Kidney (tissue), 14 donors: ENCODE results near the gene RGS6. TPM values are rescaled to one million over a fixed set of nuclear protein-coding genes. Genes with fewer than 3 reads are reported as not detected.

Experiments
- DNase-seq, 5 donors: peaks; one replicate each; pipeline ENCODE4 v3.0.0-alpha.2; 2013 to 2020
- FAIRE-seq: peaks from 2 replicates; lab custom pipeline; 2012; peaks lifted over from hg19 to GRCh38; lab: Jason Lieb, UNC
- H3K27ac ChIP-seq, 2 donors: one replicate each; pipeline ENCODE4 v1.7.0; 2013; ENCODE audit warnings: low read depth in 2 of 2, low read length in 2 of 2, inconsistent platforms in 1 of 2
- H3K27me3 ChIP-seq: one replicate; pipeline ENCODE4 v1.7.1; 2013; ENCODE audit warnings: low read length, inconsistent platforms; ENCODE audit not compliant: control insufficient read depth, insufficient read depth
- H3K36me3 ChIP-seq, 3 donors: one replicate each; pipeline versions ENCODE4 v1.7.0 to v1.7.1; 2013; ENCODE audit warnings: low read length in 3 of 3, control low read depth in 1 of 3, inconsistent platforms in 1 of 3; ENCODE audit not compliant: insufficient read depth in 3 of 3, control insufficient read depth in 2 of 3
- H3K4me1 ChIP-seq, 3 donors: one replicate each; pipeline versions ENCODE4 v1.7.0 to v1.7.1; 2013; ENCODE audit warnings: low read length in 3 of 3, inconsistent platforms in 1 of 3, low read depth in 1 of 3; ENCODE audit not compliant: control insufficient read depth in 2 of 3, insufficient read depth in 2 of 3
- H3K4me3 ChIP-seq, 3 donors: one replicate each; pipeline versions ENCODE4 v1.7.0 to v1.8.1; 2013; ENCODE audit warnings: low read length in 3 of 3, control low read depth in 1 of 3, inconsistent platforms in 1 of 3
- H3K9ac ChIP-seq, 3 donors: one replicate each; pipeline versions ENCODE4 v1.7.0 to v1.7.1; 2013; ENCODE audit warnings: low read length in 3 of 3, control low read depth in 1 of 3, inconsistent platforms in 1 of 3
- H3K9me3 ChIP-seq, 3 donors: one replicate each; pipeline versions ENCODE4 v1.7.0 to v1.7.1; 2013; ENCODE audit warnings: low read length in 3 of 3, control low read depth in 1 of 3, inconsistent platforms in 1 of 3; ENCODE audit not compliant: control insufficient read depth in 2 of 3, insufficient read depth in 1 of 3
- intact Hi-C: fragments of 100-400 bp; cut with DNase I; formaldehyde crosslinking; loops from one replicate; pipeline ENCODE4 v1.11.1; 2022
- polyA plus RNA-seq: library from polyadenylated mRNA; stranded (reverse); fragments of 350-450 nt; fragmentation: Illumina TruSeq; extraction: RNeasy Lipid Tissue Mini Kit (QIAGEN cat#74804); gene quantifications from one replicate; pipeline ENCODE4 v1.2.3, GENCODE V29; 2014; ENCODE audit warnings: low read depth, low replicate concordance; ENCODE audit not compliant: insufficient read depth
- total RNA-seq: library from RNA; stranded (reverse); fragmentation: NEBNext Ultra II Directional; extraction: Animal tissue kit (Norgen Biotek cat#: 25700); gene quantifications from one replicate; pipeline ENCODE4 v1.2.1, GENCODE V29; 2021
- TF ChIP-seq, protein P1 (sequence below): IDR thresholded peaks from 3 replicates; pipeline ENCODE4 v1.5.1; 2012; ENCODE audit warnings: mild to moderate bottlenecking, moderate library complexity, borderline replicate concordance; ENCODE audit not compliant: insufficient read depth; ENCODE audit errors: extremely low read depth
- donor health status: control.
- donor health status: control.
- donor health status: control.
- donor health status: control.
- donor health status: control.
- donor health status: DM: yes; HTN: yes; CAD: no.
- donor health status: Normal renal cell carcinoma (clear cell type).

RGS6 gene
- total and polyA plus RNA-seq, 2 donors from 2014 or later = 1.1 to 1.4 TPM

GRCh38 chr14:72237722-72238666 is 305.8 kb downstream of the RGS6 start:
- DNase-seq (no peak), FAIRE-seq (no peak)
- Histone ChIP-seq H3K27me3 (no peaks in the 10 kb centered on the region), H3K4me1 (no peaks in the 10 kb centered on the region), H3K27ac (no peak overlapping the region), H3K36me3 (no peaks in the 10 kb centered on the region), H3K4me3 (no peak overlapping the region), H3K9me3 (no peaks in the 10 kb centered on the region), H3K9ac (no peak overlapping the region)
- intact Hi-C loops = no loop called here
- TF ChIP-seq, protein P1, sequence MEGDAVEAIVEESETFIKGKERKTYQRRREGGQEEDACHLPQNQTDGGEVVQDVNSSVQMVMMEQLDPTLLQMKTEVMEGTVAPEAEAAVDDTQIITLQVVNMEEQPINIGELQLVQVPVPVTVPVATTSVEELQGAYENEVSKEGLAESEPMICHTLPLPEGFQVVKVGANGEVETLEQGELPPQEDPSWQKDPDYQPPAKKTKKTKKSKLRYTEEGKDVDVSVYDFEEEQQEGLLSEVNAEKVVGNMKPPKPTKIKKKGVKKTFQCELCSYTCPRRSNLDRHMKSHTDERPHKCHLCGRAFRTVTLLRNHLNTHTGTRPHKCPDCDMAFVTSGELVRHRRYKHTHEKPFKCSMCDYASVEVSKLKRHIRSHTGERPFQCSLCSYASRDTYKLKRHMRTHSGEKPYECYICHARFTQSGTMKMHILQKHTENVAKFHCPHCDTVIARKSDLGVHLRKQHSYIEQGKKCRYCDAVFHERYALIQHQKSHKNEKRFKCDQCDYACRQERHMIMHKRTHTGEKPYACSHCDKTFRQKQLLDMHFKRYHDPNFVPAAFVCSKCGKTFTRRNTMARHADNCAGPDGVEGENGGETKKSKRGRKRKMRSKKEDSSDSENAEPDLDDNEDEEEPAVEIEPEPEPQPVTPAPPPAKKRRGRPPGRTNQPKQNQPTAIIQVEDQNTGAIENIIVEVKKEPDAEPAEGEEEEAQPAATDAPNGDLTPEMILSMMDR = no peak

GRCh38 chr14:72243309-72244293 is 311.4 kb downstream of the RGS6 start:
- intact Hi-C loops = no loop called here
- TF ChIP-seq, protein P1 = no peak
- H3K9ac ChIP-seq = no peak overlapping the region
- DNase-seq = peak in 1 of 5 donors; percentile 26
- peaks cover 0 to 4% (median 0%) of the 10 kb centered on the region in 3 donors for H3K9me3 ChIP-seq
- no peaks in the 10 kb centered on the region for H3K4me1 ChIP-seq
- FAIRE-seq = no peak
- H3K36me3 ChIP-seq = no peaks in the 10 kb centered on the region
- H3K27me3 ChIP-seq = no peaks in the 10 kb centered on the region
- no peak overlapping the region for H3K27ac ChIP-seq
- no peak overlapping the region for H3K4me3 ChIP-seq

DNA sequence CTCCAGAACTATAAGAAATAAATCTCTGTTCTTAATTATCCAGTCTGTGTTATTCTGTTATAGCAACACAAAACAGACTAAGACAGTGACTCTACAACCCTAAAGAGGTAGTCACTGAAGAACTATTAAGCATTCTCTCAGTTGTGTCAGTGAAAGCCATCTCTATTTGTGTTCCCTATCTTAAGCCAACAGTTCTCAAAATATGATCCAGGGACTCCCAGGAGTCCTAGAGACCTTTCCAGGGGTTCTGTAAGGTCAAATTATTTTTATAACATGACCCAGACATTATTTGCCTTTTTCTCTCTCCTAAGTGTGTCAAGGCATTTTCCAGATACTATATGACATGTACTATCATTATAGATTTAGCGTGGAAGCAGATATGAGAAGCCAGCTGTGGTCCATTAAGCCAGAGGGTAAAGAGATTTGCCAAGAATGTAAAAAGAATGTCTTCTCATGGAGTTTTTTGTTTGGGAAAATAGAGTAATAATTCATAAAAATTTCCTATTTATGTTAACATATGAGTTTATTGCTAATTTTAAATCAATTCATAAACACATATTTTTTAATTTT is 315.8 kb downstream of the RGS6 start:
- DNase-seq = peak in 1 of 5 donors; percentile 29
- TF ChIP-seq, protein P1 = no peak
- intact Hi-C loops = no loop called here

More for the DNA sequence above, 315.8 kb downstream of the RGS6 start:
- Histone ChIP-seq H3K4me3 (no peak overlapping the region), H3K36me3 (no peaks in the 10 kb centered on the region), H3K27me3 (no peaks in the 10 kb centered on the region), H3K9me3 (peaks cover 0 to 4% (median 0%) of the 10 kb centered on the region in 3 donors), H3K27ac (no peak overlapping the region), H3K9ac (no peak overlapping the region), H3K4me1 (no peaks in the 10 kb centered on the region)
- FAIRE-seq = no peak
